NCI-H2171 treated with DMSO at 0.1 percent for 48 hours (cell line): Measurements from ENCODE around the gene RARS2.
"Not testable (repeated sequence)": the region's sequence is repeated elsewhere in the genome, so short reads cannot be mapped to it uniquely, and the experiment has no call there.

Experiments used
- DNase-seq: peaks from one replicate; lab custom pipeline; 2025; lab: John Stamatoyannopoulos, UW

The RARS2 gene, protein sequence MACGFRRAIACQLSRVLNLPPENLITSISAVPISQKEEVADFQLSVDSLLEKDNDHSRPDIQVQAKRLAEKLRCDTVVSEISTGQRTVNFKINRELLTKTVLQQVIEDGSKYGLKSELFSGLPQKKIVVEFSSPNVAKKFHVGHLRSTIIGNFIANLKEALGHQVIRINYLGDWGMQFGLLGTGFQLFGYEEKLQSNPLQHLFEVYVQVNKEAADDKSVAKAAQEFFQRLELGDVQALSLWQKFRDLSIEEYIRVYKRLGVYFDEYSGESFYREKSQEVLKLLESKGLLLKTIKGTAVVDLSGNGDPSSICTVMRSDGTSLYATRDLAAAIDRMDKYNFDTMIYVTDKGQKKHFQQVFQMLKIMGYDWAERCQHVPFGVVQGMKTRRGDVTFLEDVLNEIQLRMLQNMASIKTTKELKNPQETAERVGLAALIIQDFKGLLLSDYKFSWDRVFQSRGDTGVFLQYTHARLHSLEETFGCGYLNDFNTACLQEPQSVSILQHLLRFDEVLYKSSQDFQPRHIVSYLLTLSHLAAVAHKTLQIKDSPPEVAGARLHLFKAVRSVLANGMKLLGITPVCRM

DNA sequence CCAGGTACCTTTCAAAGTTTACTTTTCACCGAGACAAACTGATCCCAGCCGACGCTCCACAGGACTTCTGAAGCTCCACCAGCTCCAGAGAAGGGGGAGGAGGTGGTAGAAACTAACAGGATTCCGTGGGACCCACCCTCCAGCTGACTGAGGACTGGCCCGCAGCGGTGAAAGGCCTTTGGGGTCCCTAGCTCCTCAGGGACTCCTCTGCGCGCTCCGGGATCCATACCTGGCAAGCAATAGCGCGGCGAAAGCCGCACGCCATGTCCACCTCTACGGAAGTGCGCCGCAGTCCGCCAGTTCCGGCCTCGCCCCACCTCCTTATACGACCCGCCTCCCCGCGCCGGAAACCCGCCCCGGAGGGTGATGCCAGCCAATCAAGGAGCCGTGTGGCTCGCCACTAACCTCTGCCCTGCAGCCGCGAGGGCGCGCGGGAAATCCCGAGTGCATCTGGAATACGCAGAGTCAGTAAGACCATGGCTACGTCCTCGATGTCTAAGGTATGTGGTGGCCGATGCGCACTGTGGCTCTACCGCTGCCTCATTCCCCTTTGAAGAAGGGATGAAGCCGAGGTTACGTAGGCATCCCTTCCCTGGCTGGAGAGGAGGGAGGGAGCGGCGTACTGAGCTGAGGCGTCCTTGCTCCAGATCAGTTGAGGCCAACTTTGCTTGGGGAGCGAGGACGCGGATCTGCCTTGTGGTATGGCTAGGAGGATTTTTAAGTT lies at the start of gene RARS2, which contains the start of gene ORC3:
Gene RARS2, minus strand, starts transcription at position 295 of the 724 bp plus-strand sequence. Its CDS starts 30 bp downstream, at position 265.
Gene ORC3, plus strand, starts transcription at position 443 of the 724 bp plus-strand sequence. Its CDS starts 34 bp downstream, at position 477.
- DNase-seq = peak; percentile 91

DNA sequence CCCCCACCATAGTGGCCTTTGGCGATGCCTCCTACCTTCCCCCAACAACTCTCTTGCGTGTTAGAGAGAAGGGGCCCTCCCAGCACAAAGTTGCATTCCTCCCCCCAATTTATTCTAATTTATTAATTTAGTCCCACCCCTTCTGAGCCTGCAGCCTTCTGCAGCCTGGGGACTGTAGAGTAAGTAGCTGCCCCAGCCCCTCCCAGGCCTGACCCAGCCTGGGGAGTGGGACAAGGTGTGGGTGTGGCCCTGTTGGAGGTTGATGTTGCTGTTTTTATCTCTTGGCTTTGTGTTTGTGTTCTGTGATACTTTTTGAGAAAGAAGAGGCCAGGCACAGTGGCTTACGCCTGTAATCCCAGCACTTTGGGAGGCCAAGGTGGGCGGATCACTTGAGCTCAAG lies 49.6 kb upstream of the RARS2 start:
- DNase-seq = no peak

GRCh38 chr6:87637106-87637505 lies 47.3 kb upstream of the RARS2 start:
- no peak for DNase-seq

DNA sequence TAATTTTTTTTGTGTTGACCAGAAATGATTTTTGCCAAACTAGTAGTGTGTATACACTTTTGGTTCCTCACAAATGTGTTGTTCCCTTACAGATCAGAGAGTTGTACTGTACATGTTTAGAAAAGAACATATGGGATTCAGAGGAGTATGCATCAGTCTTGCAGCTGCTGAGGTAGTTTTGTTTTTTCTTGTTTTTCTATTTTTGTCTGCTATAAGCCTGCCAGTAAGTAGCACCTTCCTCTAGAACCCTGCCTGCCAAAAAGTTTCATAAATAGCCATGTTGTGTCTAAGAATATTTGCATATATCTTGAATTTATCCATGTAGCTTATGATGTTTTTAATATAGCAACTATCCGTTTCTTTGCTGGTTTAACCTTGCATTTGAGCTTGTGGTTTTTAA lies 46.5 kb upstream of the RARS2 start:
- DNase-seq = no peak

- no peak for DNase-seq
Observed at GRCh38 chr6:87633851-87634250, 44.1 kb upstream of the RARS2 start.

DNA sequence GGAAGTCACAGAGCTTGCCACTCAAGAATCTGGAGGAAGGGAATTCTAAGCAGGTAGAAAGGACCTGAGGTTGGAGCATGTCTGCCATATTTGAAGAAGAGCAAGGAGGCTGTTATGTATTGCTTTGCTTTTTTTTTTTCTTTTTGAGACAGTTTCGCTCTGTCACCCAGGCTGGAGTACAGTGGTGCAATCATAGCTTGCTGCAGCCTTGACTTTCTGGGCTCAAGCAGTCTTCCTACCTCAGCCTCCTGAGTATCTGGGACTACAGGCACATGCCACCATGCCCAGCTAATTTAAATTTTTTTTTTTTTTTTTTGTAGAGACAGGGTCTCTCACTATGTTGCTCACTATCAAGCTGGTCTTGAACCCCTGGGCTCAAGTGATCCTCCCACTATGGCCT lies 41.0 kb upstream of the RARS2 start:
- no peak for DNase-seq

GRCh38 chr6:87628881-87629280 lies 39.1 kb upstream of the RARS2 start:
- no peak for DNase-seq

GRCh38 chr6:87628424-87628823 lies 38.6 kb upstream of the RARS2 start:
- DNase-seq = no peak

GRCh38 chr6:87623248-87623647 lies 33.5 kb upstream of the RARS2 start:
- DNase-seq = no peak

DNA sequence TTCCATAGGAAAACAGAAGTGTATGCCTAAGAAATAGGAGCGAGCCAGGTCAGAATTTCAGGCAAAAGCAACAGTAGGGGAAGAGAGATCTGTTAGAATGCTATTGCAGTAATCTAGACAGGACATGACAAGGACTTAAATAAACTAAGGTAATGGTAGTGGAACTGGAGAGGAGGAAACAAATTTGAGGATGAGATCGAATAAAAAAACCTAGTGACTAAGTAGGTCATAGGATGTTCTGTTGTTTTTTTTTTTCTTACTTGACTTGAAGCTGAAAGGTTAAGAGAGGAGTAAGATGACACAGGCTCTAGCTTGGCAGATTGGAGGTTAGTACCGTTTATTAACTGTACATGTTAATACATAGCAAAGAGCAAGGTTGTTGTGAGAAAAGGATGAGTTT lies 28.7 kb upstream of the RARS2 start:
- DNase-seq = no peak

DNA sequence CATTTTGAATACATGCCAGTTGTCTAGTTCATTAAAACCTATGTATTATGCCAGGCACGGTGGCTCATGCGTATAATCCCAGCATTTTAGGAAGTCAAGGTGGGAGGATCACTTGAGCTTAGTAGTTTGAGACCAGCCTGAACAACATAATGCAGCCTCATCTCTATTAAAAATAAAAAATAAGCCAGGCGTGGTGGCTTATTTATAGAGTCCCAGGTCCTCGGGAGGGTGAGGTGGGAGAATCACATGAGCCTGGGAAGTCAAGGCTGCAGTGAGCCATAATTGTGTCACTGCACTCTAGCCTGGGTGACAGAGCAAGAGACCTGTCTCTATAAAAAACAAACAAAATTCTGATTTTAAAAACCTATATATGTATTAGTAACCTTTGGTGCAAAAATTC lies 27.6 kb upstream of the RARS2 start:
- DNase-seq = no peak

DNA sequence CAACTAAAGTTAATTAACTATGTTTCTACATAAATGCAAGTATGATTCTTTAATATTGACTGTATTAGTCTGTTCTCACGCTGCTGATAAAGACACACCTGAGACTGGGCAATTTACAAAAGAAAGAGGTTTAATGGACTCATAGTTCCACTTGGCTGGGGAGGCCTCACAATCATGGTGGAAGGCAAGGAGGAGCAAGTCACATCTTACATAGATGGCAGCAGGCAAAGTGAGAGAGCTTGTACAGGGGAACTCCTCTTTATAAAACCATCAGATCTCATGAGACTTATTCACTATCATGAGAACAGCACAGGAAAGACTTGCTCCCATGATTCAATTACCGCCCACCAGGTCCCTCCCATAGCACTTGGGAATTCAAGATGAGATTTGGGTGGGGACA lies 23.2 kb upstream of the RARS2 start:
- DNase-seq = not testable (repeated sequence)

DNA sequence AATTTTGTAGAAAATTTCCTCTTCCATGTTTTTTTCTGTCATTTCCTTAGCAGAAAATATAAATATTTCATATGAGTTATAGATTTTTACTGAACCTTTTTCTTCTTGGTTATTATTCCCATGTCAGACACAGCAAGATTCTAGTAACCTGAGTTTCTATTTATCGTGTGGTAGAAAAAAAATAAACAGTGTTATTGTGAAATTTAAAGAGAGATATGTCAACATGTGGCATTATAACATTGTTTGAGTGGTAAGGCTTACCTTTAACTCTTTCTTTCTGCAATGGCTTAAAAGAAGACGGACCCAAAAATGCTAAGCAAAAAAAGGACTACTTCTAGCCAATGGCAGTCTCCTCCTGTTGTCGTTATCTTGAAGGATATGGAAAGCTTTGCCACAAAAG lies 19.0 kb upstream of the RARS2 start:
- DNase-seq = no peak

DNA sequence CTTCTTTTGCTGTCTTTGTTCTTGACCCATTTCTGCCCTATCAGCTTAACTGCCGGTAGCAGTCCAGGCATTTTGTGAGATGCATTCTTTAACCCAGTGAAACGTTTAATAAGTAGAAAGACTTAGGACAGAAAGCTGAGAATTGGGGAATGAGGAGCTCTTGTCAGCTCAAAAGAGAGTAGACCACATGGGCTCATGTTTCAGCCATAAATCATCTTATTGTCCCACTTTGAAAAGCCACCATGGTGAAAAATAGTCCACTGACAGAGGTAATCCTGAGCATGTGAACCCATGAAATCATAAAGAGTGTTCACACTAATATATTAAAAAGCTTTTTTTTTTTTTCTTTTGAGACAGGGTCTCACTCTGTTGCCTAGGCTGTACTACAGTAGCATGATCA lies 16.4 kb upstream of the RARS2 start:
- DNase-seq = no peak

DNA sequence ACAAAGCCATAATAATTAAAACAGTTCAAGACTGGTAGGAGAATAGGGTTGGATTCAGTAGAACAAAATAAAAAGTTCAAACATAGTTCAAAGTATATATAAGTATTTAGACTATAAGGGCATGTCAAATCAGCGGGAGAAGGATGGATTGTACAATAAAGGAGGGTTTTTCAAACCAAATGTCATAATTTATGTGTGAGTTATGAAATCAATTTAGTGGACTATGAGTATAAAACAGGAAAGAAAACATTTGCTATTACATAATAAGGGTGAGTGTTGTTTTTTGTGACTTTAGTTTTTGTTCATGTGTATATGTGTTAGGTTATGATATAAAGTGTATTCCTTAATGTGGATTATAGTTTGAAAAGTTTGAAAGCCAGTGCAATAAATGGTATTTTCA lies 10.8 kb upstream of the RARS2 start:
- DNase-seq = no peak

- no peak for DNase-seq
Observed at GRCh38 chr6:87590990-87591389, 1.2 kb upstream of the RARS2 start.

DNA sequence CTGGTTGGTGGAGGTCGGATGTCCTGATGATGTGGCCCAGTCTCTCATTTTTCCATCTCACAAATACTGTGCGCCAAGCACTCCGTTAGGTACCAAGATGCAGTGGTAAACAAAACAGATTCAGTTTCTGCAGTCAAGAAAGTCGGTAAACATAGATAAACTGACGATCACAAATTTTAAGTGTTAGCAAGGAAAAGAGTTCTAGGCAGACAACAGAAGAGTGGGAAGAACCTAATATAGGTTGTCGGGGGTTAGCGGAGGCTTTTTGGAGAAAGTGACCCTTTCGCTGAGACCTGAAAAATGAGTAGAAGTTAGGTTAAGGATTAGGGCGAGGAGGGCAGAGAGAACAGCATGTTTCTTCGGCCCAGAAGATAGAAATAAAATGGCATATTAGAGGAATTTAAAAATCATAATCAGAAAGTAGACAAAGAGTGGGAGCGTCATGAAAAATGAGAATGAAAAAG lies 662 bp upstream of the RARS2 start:
- DNase-seq = no peak

DNA sequence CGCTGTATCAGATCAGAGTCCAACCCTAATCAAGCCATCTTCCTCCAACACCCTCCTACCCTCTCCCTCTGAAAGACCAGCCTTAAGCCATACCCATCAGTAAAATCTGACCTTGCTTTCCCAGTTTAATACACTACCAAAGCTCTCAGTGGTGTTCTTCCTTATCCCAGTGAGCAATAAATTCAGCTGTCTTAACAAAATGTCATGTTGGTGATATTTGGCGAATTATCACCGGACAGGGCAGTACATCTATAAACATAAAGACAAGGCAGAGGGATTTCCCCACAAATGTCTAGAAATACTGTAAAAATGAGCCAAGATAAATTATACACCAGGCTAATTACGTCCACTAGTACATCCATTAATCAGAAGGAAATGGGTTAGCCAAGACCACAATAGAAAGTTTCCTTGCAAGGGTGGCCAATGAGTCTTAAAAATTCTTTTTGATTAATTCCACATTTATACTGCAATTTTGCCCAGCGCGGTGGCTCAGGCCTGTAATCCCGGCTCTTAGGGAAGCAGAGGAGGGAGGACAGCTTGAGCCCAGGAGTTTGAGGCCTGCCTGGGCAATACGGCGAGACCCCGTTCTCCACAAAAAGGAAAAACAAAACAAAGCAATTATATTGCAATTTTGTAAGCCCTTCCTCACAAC lies 905 bp downstream of the RARS2 start:
- no peak for DNase-seq

- DNase-seq = no peak
Observed at GRCh38 chr6:87586371-87587077, 3.3 kb downstream of the RARS2 start.

GRCh38 chr6:87583822-87584221 lies 6.0 kb downstream of the RARS2 start:
- no peak for DNase-seq

DNA sequence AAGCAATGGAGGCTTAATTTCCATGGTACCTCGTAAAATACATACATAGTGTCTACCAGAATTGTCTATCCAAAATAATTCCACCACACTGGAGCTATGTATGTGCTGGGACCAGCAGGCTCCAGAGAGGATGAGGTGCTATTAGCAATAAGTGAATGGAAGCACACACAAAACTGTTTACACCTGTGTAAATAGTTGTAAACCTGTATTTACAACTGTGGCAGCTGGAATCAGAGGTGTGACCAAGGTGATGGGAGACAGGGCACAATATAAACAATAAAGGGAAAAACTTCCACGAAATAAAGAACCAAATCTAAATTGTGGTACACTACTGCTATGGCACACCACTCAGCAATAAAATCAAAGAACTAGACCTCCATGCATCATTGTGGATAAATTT lies 14.4 kb downstream of the RARS2 start:
- DNase-seq = no peak
